GM10266 (cell line): ENCODE measurements around the gene RNF213.
"Not testable (repeated sequence)": the region's sequence is repeated elsewhere in the genome, so short reads cannot be mapped to it uniquely, and the experiment has no call there.

ENCODE experiments used
- DNase-seq: peaks from one replicate; pipeline ENCODE4 v3.0.0; 2012; ENCODE audit errors: extremely low spot score
- TF ChIP-seq, protein P1 (sequence below): IDR thresholded peaks from 2 replicates; pipeline ENCODE4 v1.5.1; 2012; ENCODE audit warnings: mild to moderate bottlenecking, low read depth; ENCODE audit not compliant: control insufficient read depth, insufficient read depth; ENCODE audit errors: missing control alignments

The RNF213 gene

DNA sequence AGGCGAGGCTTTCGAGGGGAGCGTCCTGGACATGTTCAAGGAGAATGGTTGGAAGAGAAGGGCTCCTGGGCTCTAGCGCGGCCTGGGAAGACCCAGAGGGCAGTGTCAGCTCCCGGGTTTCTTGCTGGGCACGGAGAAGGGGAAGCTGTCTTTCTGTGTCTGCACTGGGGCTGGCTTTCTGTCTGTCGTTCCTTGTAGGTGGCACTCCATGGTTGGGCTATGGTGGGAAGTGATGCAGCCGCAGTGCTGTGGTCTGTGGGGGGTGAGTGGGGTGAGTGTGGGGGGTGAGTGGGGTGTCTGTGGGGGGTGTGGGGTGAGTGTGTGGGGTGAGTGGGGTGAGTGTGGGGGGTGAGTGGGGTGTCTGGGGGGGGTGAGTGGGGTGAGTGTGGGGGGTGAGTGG lies 13.7 kb downstream of the RNF213 start:
- no peak for DNase-seq
- TF ChIP-seq, protein P1, sequence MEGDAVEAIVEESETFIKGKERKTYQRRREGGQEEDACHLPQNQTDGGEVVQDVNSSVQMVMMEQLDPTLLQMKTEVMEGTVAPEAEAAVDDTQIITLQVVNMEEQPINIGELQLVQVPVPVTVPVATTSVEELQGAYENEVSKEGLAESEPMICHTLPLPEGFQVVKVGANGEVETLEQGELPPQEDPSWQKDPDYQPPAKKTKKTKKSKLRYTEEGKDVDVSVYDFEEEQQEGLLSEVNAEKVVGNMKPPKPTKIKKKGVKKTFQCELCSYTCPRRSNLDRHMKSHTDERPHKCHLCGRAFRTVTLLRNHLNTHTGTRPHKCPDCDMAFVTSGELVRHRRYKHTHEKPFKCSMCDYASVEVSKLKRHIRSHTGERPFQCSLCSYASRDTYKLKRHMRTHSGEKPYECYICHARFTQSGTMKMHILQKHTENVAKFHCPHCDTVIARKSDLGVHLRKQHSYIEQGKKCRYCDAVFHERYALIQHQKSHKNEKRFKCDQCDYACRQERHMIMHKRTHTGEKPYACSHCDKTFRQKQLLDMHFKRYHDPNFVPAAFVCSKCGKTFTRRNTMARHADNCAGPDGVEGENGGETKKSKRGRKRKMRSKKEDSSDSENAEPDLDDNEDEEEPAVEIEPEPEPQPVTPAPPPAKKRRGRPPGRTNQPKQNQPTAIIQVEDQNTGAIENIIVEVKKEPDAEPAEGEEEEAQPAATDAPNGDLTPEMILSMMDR, result no peak

DNA sequence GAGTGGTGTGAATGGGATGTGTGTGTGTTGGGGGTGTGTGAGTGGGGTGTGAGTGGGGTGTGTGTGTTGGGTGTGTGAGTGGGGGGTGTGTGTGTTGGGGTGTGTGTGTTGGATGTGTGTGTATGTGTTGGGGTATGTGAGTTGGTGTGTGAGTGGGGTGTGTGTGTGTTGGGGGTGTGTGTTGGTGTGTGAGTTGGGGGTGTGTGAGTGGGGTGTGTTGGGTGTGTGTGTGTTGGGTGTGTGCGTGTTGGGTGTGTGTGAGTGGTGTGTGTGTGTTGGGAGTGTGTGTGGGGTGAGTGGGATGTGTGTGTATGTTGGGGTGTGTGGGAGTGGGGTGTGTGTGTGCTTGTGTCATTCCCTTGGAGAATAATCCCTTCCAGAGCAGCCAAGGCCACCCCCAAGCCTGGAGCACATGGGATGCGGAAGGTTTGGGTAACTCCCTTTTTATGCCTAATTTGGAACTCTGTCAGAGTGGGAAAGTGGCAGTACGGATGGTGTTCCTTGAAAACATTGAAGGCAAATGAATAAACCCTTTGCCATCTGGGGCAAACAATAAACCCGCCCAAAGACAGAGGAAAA lies 14.3 kb downstream of the RNF213 start:
- DNase-seq, result no peak
- TF ChIP-seq, protein P1, result no peak

DNA sequence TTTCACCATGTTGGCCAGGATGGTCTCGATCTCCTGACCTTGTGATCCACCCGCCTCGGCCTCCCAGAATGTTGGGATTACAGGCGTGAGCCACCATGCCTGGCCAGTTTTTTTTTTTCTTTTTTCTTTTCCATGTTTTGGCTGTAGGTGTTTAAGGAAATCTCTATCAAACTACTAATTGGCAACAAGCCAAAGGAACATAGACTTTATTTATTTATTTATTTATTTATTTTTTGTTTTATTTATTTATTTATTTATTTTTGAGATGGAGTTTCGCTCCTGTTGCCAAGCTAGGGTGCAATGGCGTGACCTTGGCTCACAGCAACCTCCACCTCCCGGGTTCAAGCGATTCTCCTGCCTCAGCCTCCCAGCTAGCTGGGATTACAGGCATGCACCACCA lies 15.2 kb downstream of the RNF213 start:
- DNase-seq, result not testable (repeated sequence)

DNA sequence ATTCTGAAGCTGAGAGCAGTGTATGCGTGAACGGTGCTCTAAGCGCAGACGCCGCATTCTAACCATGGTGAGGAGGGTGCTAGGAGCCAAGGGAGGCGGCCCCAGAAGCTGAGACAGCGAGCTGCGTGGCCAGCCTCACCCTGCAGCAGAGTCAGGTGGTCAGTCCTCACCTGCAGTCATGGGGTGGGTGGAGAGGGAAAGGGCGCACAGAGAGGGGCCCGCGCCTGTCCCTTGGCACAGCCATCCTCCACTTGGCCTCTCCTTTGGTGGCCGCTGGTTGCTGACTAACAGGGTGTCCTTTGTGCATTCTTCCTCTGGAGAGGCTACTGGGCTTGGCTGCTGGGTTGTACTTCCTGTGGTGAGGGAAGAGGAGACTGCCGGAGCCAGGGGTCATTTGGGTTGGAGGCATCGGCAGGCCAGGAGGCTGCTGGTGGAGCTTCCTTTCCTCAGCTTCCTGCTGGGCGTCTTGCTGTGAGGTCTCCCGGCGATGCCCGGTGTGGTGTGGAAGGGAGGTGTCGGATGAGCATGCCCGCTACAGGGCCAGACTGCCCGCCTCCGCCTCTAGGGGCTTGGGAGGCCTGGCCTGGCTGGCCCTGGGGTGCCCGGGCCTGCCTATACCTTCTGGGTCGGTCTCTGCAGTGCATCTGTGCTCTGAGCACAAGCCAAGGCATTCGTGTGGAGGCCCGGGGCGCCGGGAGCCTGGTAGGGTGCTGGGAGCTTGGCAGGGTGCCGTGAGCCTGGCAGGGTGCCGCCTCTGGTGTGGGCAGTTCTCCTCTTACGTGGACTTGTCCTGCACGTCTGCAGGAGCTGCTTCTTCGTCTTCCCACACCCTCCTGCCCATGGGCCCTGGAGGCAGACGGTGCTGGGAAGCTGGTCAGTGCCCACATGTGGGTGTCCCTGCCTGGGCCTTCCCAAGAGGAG lies 17.4 kb downstream of the RNF213 start:
- no peak for DNase-seq
- TF ChIP-seq, protein P1, result no peak

DNA sequence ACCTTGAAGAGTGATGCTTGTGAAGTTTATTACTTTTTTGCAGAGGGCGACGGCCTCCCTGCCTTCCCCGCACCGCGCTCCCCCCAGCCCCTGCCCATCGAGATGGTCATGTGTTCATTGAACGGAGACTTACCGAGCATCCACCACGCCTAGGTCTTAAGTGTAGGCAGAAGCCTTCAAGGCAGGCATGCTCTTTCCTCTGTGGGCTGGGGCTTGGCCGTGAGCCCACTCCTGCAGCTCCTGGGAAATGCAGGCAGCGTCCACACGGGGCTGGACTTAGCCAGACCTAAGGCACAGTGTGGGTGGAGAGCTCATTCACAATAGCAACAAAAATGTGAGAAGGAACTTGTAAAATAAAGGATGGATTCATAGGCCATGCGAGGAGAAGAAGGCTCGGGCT lies 19.2 kb downstream of the RNF213 start:
- TF ChIP-seq, protein P1, result no peak

DNA sequence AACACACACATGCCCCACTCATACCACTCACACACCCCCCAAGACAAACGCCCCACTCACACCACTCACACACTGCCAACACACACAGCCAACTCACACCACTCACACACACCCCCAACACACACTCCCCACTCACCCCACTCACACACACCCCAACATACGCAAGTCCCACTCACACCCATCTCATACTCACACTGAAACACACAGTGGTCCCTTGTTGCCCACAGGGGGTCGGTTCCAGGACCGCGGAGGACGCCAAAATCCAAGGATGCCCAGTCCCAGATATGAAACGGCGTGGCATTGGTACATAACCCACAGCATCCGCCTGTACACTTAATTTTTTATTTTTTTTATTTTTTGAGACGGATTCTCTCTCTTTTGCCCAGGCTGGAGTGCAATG lies 20.9 kb downstream of the RNF213 start:
- DNase-seq, result no peak
- TF ChIP-seq, protein P1, result no peak

More for the DNA sequence above, 19.2 kb downstream of the RNF213 start:
- no peak for DNase-seq

DNA sequence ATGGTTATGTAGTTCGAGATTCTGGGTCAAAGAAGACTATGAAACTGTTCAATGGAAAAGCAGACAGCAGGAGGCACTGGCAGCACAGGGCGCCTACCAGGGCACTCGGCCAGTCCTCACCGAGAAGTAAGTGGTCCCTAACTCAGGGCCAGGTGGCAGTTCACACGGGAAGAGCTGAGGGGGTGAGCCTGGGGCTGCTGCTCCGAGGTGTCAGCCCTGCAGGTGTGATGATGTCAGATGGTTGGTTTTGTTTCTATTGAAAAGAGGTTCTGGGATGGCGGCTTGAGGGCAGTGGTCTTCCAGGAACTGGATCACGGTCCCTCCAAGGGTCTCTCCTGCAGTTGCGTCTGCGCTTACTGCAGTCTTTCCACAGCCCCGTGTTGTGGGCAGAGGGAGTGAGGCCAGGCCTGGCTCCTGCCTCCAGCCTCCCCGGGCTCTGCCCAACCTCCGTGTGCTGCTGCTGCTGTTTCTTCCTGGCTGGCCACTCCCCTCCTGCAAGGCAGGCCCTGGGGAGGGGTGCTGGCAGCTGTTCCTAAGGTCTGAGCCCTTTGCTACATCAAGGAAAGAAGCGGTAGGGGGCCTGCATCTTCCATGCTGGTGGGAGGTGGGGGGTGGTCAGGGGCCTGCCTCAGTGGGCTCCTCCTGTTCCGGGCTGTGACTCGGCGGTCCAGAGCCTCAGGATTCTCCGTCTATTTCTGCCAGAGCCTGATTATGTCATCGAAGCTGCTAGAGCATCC lies 22.6 kb downstream of the RNF213 start:
- no peak for DNase-seq
- TF ChIP-seq, protein P1, result no peak
